Bronchial epithelial cell (primary cell): ENCODE measurements around the gene JAM3. TPM values are rescaled to one million over a fixed set of nuclear protein-coding genes. Genes with fewer than 3 reads are reported as not detected.

ENCODE experiments used
- DNase-seq: peaks from one replicate; pipeline ENCODE4 v3.0.0-alpha.2; 2010; ENCODE audit warnings: low read depth
- FAIRE-seq: peaks from 2 replicates; lab custom pipeline; 2011; peaks lifted over from hg19 to GRCh38; lab: Jason Lieb, UNC
- H3K27me3 ChIP-seq: 2 replicates; pipeline ENCODE4 v1.5.1; 2011; ENCODE audit warnings: low read length; ENCODE audit not compliant: control insufficient read depth, insufficient read depth
- H3K36me3 ChIP-seq: 2 replicates; pipeline ENCODE4 v1.5.1; 2011; ENCODE audit warnings: low read length; ENCODE audit not compliant: control insufficient read depth, insufficient read depth
- H3K4me3 ChIP-seq: 2 replicates; pipeline ENCODE4 v1.5.1; 2011; ENCODE audit warnings: mild to moderate bottlenecking, low read depth, low read length, control low read depth
- total RNA-seq: library from RNA; depleted of rRNA; stranded (reverse); fragments of >200 nt; gene quantifications from 2 replicates; pipeline ENCODE4 v1.2.1, GENCODE V29; 2014
- TF ChIP-seq, protein P1 (sequence below): IDR thresholded peaks from 2 replicates; pipeline ENCODE4 v1.5.1; 2011; ENCODE audit warnings: mild to moderate bottlenecking, moderate library complexity, low read length, control low read depth, inconsistent platforms; ENCODE audit not compliant: insufficient read depth, severe bottlenecking

JAM3 gene
- total RNA-seq, 1 donor from 2014 or later, result 1.6 TPM

DNA sequence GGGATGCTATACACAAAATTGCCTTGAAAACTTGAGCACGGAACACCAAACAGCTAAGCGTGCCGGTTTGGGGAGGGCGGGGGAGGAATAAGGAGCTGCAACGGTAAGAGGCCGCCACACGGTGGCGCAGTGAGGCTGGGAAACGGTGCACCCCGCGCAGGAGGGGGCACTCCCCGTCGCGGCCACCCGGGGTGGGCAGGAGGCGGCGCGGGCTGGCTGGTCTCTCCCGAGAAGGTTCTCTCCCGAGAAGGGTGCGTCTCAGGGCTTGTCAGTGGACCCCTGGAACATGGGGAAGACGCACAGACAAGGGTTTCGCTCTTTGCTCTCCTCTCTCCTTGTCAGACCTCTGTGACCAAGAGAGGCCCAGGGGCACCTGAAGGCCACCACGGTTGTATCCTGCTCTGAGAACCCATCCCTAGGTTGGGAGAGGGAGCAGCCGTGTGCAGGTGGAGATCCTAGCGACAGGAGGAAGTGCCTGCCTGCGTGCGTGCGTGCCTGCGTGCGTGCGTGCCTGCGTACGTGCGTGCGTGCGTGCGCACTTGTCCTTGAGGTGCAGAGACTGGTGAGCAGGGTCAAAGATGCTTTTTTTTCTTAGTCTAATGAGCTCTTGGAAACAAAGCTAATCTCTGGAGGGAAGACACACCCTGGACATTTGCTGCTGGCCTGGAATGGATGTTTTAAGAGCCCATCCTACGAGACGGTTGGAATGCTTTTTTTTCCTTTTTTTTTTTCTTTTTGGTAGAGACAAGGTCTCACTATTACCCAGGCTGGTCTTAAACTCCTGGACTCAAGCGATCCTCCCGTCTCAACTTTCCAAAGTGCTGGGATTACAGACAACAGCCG, 18.1 kb upstream of the JAM3 start:
- DNase-seq (no peak), FAIRE-seq (no peak)
- peaks cover 2% of the 10 kb centered on the region for H3K27me3 ChIP-seq
- H3K4me3 ChIP-seq, result peak overlapping the region; percentile 36
- no peaks in the 10 kb centered on the region for H3K36me3 ChIP-seq
- TF ChIP-seq, protein P1, sequence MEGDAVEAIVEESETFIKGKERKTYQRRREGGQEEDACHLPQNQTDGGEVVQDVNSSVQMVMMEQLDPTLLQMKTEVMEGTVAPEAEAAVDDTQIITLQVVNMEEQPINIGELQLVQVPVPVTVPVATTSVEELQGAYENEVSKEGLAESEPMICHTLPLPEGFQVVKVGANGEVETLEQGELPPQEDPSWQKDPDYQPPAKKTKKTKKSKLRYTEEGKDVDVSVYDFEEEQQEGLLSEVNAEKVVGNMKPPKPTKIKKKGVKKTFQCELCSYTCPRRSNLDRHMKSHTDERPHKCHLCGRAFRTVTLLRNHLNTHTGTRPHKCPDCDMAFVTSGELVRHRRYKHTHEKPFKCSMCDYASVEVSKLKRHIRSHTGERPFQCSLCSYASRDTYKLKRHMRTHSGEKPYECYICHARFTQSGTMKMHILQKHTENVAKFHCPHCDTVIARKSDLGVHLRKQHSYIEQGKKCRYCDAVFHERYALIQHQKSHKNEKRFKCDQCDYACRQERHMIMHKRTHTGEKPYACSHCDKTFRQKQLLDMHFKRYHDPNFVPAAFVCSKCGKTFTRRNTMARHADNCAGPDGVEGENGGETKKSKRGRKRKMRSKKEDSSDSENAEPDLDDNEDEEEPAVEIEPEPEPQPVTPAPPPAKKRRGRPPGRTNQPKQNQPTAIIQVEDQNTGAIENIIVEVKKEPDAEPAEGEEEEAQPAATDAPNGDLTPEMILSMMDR, result peak; percentile 96

DNA sequence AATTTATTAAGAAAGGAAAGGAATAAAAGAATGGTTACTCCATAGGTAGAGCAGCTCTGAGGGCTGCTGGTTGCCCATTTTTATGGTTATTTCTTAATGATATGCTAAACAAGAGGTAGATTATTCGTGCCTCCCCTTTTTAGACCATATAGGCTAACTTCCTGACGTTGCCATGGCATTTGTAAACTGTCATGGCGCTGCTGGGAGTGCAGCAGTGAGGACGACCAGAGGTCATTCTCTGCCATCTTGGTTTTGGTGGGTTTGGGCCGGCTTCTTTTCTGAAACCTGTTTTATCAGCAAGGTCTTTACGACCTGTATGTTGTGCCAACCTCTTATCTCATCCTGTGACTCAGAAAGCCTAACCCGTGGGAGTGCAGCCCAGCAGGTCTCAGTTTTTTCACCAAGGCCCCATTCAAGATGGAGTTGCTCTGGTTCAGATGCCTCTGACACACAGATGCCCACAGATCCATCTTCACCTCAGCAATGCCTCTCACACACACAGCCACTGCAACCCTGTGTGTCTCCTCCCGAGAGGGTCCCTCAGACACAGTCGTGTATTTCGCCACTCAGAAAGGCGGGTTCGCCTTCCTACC, 16.4 kb upstream of the JAM3 start:
- Histone ChIP-seq H3K36me3 (no peaks in the 10 kb centered on the region), H3K27me3 (peaks cover 2% of the 10 kb centered on the region), H3K4me3 (no peak overlapping the region)
- TF ChIP-seq, protein P1, result no peak
- DNase-seq, result no peak
- no peak for FAIRE-seq

DNA sequence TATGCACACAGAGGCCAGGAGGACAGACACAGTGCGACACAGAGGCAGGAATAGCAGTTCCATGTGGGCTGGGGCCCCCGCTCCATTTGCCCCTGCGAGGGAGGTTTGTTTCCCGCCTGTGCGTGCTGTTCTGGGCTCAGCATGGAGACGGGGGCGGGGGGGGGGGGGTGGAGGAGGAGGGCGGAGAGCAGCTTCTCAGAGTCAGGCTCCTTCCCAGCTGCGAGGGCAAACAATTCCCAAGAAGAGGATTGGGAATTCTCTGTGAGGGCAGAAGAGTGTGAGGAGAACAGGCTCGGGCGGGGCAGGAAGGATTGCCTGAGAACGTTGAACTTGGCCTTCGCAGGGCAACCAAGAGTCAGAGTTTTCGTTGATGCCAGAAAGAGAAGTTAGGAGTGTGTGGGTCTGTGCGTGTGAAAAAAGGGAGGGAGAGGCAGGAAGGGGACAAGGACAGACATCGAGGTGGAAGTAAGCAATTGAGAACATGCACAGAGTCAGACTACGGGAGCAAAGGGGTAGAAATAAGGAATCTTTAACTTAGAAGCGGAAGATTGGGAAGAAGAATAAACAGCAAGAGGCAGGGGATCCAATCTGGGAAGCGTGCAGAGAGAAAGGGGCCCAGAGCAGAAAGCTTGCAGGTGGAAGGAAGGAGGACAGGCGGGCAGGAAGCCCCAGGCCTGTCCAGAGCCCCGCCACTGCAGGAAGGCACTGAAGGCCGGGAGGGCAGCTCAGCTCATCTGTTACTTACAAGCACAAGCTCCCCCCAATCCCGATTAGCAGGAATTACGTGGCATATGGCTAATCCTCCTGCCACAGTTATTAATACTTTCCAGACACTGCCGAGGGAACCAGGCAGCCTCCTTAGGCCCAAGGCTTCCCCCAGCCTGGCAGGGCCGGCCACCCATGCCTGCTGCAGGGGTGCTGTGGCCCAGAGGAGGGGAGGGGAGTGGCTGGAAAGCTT, 15.6 kb upstream of the JAM3 start:
- Histone ChIP-seq H3K27me3 (peaks cover 2% of the 10 kb centered on the region), H3K36me3 (no peaks in the 10 kb centered on the region), H3K4me3 (no peak overlapping the region)
- TF ChIP-seq, protein P1, result no peak
- DNase-seq, result no peak
- no peak for FAIRE-seq

DNA sequence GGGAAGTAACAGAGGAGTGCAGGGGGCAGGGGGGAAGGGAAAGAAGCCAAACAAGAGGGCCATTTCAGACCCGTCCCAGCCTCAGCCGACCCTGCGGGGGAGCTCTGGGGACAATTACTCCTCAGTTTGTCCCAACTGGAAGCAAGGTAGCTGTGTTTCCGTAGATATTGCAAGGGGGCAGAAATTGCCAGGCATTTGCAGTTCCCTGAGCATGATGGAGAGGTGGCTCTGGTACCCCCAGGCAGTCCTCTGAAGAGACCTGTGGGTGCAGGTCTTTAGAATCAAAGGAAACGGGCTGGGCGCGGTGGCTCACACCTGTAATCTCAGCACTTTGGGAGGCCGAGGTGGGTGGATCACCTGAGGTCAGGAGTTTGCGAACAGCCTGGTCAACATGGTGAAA, 13.8 kb upstream of the JAM3 start:
- DNase-seq, result no peak
- TF ChIP-seq, protein P1, result no peak
- Histone ChIP-seq H3K4me3 (no peak overlapping the region), H3K27me3 (no peaks in the 10 kb centered on the region), H3K36me3 (no peaks in the 10 kb centered on the region)
- no peak for FAIRE-seq

DNA sequence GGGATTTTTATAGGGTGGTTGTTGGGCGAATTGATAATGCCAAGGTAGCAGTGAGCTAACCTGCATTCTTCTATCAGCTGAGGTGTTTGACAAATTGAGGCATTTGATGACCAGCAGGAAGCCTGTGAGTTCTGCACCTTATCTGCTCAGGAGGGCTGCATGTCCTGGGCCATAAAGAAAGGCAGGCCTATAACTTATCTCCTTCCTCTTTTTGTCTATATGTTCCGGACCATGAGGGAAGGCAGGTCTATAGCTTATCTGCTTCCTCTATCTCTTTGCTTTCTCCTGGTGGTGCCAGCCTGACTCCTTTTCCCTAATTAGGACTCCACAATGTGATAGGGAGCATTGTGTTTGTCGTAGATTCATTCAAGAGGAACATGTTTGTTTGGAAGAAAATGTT, 8.6 kb upstream of the JAM3 start:
- Histone ChIP-seq H3K36me3 (no peaks in the 10 kb centered on the region), H3K27me3 (no peaks in the 10 kb centered on the region), H3K4me3 (no peak overlapping the region)
- no peak for FAIRE-seq
- DNase-seq, result no peak
- TF ChIP-seq, protein P1, result no peak
